RWPE2 (cell line): Measurements from ENCODE around the gene ULBP3.

Experiments
- ATAC-seq: fragments of 200-7000 bp; cut with Tn5 transposase; 3 replicates; pipeline ENCODE4 v1.9.1; 2021; ENCODE audit warnings: low read depth
- DNase-seq: peaks from one replicate; pipeline ENCODE4 v3.0.0-alpha.2; 2020; ENCODE audit warnings: low spot score
- H3K27ac ChIP-seq: fragments of 450-650 bp; 2 replicates; pipeline ENCODE4 v1.5.1; 2017; ENCODE audit warnings: mild to moderate bottlenecking; ENCODE audit not compliant: poor library complexity, severe bottlenecking
- H3K27me3 ChIP-seq: fragments of 250-450 bp; sonication (Bioruptor Pico); 2 replicates; pipeline ENCODE4 v1.5.1; 2021; ENCODE audit warnings: mild to moderate bottlenecking, moderate library complexity; ENCODE audit not compliant: insufficient read depth, poor library complexity, severe bottlenecking
- H3K36me3 ChIP-seq: fragments of 250-450 bp; sonication (Bioruptor Pico); 2 replicates; pipeline ENCODE4 v1.5.1; 2020; ENCODE audit warnings: low read depth, mild to moderate bottlenecking, moderate library complexity
- H3K4me1 ChIP-seq: fragments of 250-450 bp; sonication (Bioruptor Pico); 2 replicates; pipeline ENCODE4 v1.5.1; 2021; ENCODE audit warnings: mild to moderate bottlenecking, moderate library complexity; ENCODE audit not compliant: insufficient read depth, poor library complexity, severe bottlenecking
- H3K4me3 ChIP-seq: fragments of 250-450 bp; sonication (Bioruptor Pico); 2 replicates; pipeline ENCODE4 v1.5.1; 2021; ENCODE audit warnings: mild to moderate bottlenecking, moderate library complexity; ENCODE audit not compliant: severe bottlenecking
- H3K9me3 ChIP-seq: fragments of 250-450 bp; sonication (Bioruptor Pico); 2 replicates; pipeline ENCODE4 v1.5.1; 2021; ENCODE audit warnings: mild to moderate bottlenecking, moderate library complexity; ENCODE audit not compliant: severe bottlenecking
- CTCF ChIP-seq: fragments of 450-650 bp; IDR thresholded peaks from one replicate; pipeline ENCODE4 v1.5.1; 2017; ENCODE audit warnings: mild to moderate bottlenecking, moderate library complexity; ENCODE audit not compliant: poor library complexity, severe bottlenecking

The ULBP3 gene

GRCh38 chr6:150068720-150069648 is at the start of gene ULBP3:
ULBP3 (minus strand) TSS chr6:150069121; CDS start chr6:150069066, 55 bp downstream.
- H3K9me3 ChIP-seq, result no peaks in the 10 kb centered on the region
- H3K27ac ChIP-seq, result peak within 1 kb of the TSS; percentile 48
- DNase-seq, result peak; percentile 97
- no peaks in the 10 kb centered on the region for H3K27me3 ChIP-seq
- peak within 1 kb of the TSS; percentile 44 for H3K4me3 ChIP-seq
- peak; percentile 86 for TF ChIP-seq CTCF
- H3K4me1 ChIP-seq, result peaks cover 18% of the 10 kb centered on the region
- no peaks in the 10 kb centered on the region for H3K36me3 ChIP-seq
- ATAC-seq, result peak; percentile 91

DNA sequence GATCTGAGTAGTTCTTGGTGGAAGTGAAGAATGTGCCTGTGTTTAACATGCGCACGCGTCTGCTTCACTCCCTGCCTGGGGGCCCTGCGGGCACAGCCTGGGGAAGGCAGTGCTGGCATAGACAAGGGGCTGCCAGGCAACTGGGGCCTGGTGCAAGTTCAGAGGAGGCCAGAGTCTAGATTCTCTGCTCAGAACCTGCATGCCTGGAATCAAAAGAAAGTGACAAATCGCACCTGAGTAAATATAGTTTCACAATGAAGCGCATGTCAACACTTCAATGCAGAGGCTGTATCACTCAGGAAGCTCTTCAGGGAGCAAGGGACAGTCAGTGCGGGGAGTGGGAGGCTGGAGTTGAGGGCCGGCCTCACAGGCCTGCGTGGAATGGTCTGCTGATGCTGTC is 49.7 kb upstream of the ULBP3 start:
- Histone ChIP-seq H3K27me3 (no peaks in the 10 kb centered on the region), H3K27ac (no peak overlapping the region), H3K9me3 (no peaks in the 10 kb centered on the region), H3K4me1 (peaks cover 3% of the 10 kb centered on the region), H3K36me3 (no peaks in the 10 kb centered on the region), H3K4me3 (no peak overlapping the region)
- ATAC-seq (peak; percentile 69), DNase-seq (no peak)
- no peak for TF ChIP-seq CTCF

GRCh38 chr6:150118203-150118602 is 49.3 kb upstream of the ULBP3 start:
- no peak for ATAC-seq
- Histone ChIP-seq H3K27ac (no peak overlapping the region), H3K9me3 (no peaks in the 10 kb centered on the region), H3K4me3 (no peak overlapping the region), H3K4me1 (peaks cover 3% of the 10 kb centered on the region), H3K27me3 (no peaks in the 10 kb centered on the region), H3K36me3 (no peaks in the 10 kb centered on the region)
- TF ChIP-seq CTCF, result no peak
- no peak for DNase-seq

DNA sequence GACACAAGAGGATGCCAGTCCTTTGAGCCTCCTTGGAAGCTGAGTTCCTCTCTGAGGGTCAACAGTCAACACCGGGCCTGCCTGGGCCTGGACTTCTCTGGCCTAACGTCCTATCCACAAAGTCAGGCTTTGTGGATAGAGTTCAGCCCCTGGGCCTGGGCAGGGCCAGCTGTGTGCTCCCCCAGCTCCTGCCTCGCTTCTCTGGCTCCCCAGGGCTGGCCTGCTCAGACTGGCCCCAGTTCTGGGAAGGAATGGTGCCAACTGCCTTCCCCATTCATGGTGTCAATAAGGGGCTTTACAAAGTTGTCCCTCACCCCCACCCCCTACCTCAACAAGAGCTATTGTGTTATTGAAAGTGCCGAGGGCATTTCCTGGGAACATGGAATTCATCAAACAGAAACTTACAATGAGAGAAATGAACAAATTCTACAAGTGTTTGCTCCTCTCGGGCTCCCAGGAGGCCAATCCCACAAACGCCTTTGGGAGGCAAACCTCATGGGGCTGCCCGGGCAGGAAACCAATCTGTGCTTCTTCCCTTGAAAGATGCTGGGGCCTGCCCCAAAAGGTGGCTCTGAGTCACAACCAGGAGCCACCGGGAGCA is 47.4 kb upstream of the ULBP3 start:
- Histone ChIP-seq H3K36me3 (no peaks in the 10 kb centered on the region), H3K4me1 (peaks cover 3% of the 10 kb centered on the region), H3K27ac (no peak overlapping the region), H3K4me3 (no peak overlapping the region), H3K27me3 (no peaks in the 10 kb centered on the region), H3K9me3 (no peaks in the 10 kb centered on the region)
- no peak for ATAC-seq
- TF ChIP-seq CTCF, result no peak
- no peak for DNase-seq

- H3K27ac ChIP-seq, result no peak overlapping the region
- peaks cover 3% of the 10 kb centered on the region for H3K4me1 ChIP-seq
- H3K36me3 ChIP-seq, result no peaks in the 10 kb centered on the region
- TF ChIP-seq CTCF, result no peak
- ATAC-seq (no peak), DNase-seq (no peak)
- H3K4me3 ChIP-seq, result no peak overlapping the region
- no peaks in the 10 kb centered on the region for H3K9me3 ChIP-seq
- H3K27me3 ChIP-seq, result no peaks in the 10 kb centered on the region
Observed at GRCh38 chr6:150115769-150116168, 46.8 kb upstream of the ULBP3 start.
